ENCODE results near the gene KLRF1. TPM values are rescaled to one million over a fixed set of nuclear protein-coding genes. Genes with fewer than 3 reads are reported as not detected.

The KLRF1 gene, protein sequence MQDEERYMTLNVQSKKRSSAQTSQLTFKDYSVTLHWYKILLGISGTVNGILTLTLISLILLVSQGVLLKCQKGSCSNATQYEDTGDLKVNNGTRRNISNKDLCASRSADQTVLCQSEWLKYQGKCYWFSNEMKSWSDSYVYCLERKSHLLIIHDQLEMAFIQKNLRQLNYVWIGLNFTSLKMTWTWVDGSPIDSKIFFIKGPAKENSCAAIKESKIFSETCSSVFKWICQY
- total RNA-seq, result not detected in 2 replicates
- long read RNA-seq, result 0 reads

DNA sequence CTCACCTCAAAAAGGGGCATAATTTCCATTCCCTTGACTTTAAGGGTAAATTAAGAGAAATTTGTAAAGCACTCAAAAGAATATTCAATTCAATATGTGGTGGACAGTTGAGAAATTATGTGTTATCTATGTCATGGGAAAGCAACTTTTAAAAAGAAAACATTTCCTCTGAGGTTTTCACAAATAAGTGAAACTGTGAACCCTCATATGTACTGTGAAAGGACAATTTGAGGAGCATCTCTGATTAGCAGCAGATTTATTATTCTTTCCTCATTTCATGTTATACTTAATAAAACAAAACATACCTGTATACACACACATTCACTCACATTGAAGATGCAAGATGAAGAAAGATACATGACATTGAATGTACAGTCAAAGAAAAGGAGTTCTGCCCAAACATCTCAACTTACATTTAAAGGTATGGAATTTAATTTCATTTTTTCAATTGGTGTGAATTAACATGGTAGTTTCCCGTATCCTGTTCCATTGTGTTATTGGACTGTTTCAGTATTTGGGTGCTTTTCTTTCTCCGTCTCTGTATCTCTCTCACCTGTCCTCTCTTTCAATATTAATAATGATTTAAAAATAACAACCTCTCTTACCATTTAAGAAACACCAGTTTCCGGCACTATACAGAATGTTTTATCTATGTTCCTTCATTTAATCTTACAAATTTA lies at the start of gene KLRF1:
Gene KLRF1 (plus strand): TSS at position 273 of the 680 bp plus-strand sequence. CDS start 64 bp downstream, at position 337.
- TF ChIP-seq, protein P1, sequence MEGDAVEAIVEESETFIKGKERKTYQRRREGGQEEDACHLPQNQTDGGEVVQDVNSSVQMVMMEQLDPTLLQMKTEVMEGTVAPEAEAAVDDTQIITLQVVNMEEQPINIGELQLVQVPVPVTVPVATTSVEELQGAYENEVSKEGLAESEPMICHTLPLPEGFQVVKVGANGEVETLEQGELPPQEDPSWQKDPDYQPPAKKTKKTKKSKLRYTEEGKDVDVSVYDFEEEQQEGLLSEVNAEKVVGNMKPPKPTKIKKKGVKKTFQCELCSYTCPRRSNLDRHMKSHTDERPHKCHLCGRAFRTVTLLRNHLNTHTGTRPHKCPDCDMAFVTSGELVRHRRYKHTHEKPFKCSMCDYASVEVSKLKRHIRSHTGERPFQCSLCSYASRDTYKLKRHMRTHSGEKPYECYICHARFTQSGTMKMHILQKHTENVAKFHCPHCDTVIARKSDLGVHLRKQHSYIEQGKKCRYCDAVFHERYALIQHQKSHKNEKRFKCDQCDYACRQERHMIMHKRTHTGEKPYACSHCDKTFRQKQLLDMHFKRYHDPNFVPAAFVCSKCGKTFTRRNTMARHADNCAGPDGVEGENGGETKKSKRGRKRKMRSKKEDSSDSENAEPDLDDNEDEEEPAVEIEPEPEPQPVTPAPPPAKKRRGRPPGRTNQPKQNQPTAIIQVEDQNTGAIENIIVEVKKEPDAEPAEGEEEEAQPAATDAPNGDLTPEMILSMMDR (IDR thresholded peaks at IDR 0.05; ENCODE audit: unreplicated experiment), result no peak
- H3K4me3 Mint-ChIP-seq (ENCODE audit: low read depth), result no peak within 1 kb of the TSS
- DNase-seq (ENCODE audit: low spot score, unreplicated experiment), result no peak
- H3K9me3 Mint-ChIP-seq (ENCODE audit: low read depth), result no peaks in the 10 kb centered on the region
- no peaks in the 10 kb centered on the region for H3K4me1 Mint-ChIP-seq (ENCODE audit: low read depth)
- no peaks in the 10 kb centered on the region for H3K27me3 Mint-ChIP-seq
- H3K27ac Mint-ChIP-seq, result no peak within 1 kb of the TSS
- no peaks in the 10 kb centered on the region for H3K36me3 Mint-ChIP-seq (ENCODE audit: insufficient read depth)

DNA sequence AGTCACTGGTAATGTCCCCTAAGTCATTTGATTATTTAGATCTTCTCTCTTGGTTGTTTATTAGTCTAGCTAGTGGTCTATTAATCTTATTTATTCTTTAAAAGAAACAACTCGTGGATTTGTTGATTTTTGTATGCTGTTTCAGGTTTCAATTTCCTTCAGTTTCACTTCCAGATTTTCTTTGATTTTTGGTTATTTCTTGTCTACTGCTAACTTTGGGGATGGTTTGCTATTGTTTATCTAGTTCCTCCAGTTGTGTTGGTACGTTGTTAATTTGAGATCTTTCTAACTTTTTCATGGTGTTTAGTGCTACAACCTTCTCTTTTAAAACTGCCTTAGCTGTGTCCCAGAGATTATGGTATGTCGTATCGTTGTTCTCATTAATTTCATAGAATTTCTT lies 48.1 kb upstream of the KLRF1 start:
- peaks cover 1% of the 10 kb centered on the region for H3K4me1 Mint-ChIP-seq (ENCODE audit: low read depth)
- H3K36me3 Mint-ChIP-seq (ENCODE audit: insufficient read depth), result no peaks in the 10 kb centered on the region
- peaks cover 14% of the 10 kb centered on the region for H3K9me3 Mint-ChIP-seq (ENCODE audit: low read depth)
- TF ChIP-seq, protein P1 (IDR thresholded peaks at IDR 0.05; ENCODE audit: unreplicated experiment), result no peak
- no peak overlapping the region for H3K27ac Mint-ChIP-seq
- H3K4me3 Mint-ChIP-seq (ENCODE audit: low read depth), result no peak overlapping the region
- no peak for DNase-seq (ENCODE audit: low spot score, unreplicated experiment)
- no peaks in the 10 kb centered on the region for H3K27me3 Mint-ChIP-seq

DNA sequence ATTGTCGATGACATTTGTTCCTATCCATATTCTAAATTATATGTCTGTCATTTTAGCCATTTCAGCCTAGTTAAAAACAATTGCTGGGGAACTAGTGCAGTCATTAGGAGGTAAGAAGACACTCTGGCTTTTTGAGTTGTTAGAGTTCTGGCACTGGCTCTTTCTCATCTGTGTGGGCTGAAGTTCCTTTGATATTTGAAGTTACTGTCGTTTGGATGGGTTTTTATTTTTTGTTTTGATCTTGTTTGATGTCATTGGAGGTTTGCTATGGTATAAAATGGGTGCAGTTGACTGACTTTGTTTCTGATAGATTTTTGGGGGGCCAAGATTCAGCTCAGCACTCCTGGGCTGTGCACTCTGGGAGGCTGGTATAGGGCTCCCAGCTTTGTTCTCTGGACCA lies 45.9 kb upstream of the KLRF1 start:
- Mint-ChIP-seq H3K4me1 (ENCODE audit: low read depth) (no peaks in the 10 kb centered on the region), H3K27me3 (no peaks in the 10 kb centered on the region), H3K36me3 (ENCODE audit: insufficient read depth) (no peaks in the 10 kb centered on the region), H3K27ac (no peak overlapping the region), H3K9me3 (ENCODE audit: low read depth) (peaks cover 11% of the 10 kb centered on the region), H3K4me3 (ENCODE audit: low read depth) (no peak overlapping the region)
- TF ChIP-seq, protein P1 (IDR thresholded peaks at IDR 0.05; ENCODE audit: unreplicated experiment), result no peak
- DNase-seq (ENCODE audit: low spot score, unreplicated experiment), result no peak

DNA sequence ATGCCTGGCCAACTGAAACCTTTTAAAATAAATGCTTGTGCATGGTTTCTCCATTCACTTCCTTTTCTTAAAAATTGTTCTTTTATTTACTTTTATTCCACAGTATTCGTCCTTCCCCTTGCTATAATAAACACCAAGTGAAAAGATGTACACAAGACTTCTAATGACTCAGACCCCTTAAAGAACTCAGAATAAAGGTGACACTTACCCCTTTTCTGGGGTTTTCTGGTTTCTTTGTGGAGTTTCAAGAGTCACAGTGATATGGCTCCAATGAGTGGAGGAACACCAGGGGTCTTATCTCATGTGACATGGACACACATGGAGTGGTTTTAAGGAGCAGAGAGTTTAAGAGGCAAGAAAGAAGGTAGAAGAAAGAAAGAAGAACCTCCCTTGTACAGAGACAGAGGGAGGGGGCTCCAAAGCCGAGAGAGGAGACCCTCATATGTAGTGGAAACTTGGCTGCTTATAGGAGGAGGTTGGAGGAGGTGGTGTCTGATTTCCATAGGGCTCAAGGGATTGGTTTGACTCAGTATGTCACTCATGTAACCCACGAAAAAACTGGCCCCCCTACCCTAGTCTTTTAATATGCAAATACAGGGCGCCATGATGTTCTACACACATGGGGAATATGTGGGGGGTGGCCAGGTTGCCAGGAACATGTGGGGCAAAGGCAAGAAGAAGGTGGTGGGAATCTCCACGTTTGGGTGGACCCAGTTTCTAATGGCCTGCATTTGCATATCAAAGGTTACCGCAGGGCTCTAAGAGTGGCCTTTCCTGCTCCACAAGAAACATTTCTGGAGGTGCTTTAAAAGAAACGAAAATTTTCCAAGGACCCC lies 44.5 kb upstream of the KLRF1 start:
- H3K4me1 Mint-ChIP-seq (ENCODE audit: low read depth), result no peaks in the 10 kb centered on the region
- no peak overlapping the region for H3K4me3 Mint-ChIP-seq (ENCODE audit: low read depth)
- H3K36me3 Mint-ChIP-seq (ENCODE audit: insufficient read depth), result no peaks in the 10 kb centered on the region
- TF ChIP-seq, protein P1 (IDR thresholded peaks at IDR 0.05; ENCODE audit: unreplicated experiment), result no peak
- no peak overlapping the region for H3K27ac Mint-ChIP-seq
- no peak for DNase-seq (ENCODE audit: low spot score, unreplicated experiment)
- no peaks in the 10 kb centered on the region for H3K27me3 Mint-ChIP-seq
- H3K9me3 Mint-ChIP-seq (ENCODE audit: low read depth), result peaks cover 11% of the 10 kb centered on the region

DNA sequence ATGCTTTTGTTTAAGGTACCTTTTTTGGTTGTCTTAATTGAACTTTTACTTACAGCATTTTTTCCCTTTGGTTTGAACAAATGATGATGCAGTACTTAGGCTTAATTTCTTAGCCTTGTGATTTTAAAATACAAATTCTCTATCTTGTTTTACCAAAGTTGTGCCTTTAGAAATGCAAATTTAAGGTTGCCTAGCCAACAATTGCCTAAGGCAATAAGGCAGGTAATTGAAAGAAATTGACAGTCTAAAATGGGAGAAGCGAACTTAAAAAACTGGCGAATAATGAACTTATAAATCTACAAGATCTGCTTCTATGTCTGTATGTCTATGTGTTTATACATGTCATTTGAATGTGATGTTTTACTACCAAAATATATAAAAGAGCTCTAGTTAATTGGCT lies 43.0 kb upstream of the KLRF1 start:
- Mint-ChIP-seq H3K27ac (no peak overlapping the region), H3K36me3 (ENCODE audit: insufficient read depth) (no peaks in the 10 kb centered on the region), H3K27me3 (no peaks in the 10 kb centered on the region), H3K9me3 (ENCODE audit: low read depth) (peaks cover 8% of the 10 kb centered on the region), H3K4me1 (ENCODE audit: low read depth) (no peaks in the 10 kb centered on the region), H3K4me3 (ENCODE audit: low read depth) (no peak overlapping the region)
- DNase-seq (ENCODE audit: low spot score, unreplicated experiment), result no peak
- TF ChIP-seq, protein P1 (IDR thresholded peaks at IDR 0.05; ENCODE audit: unreplicated experiment), result no peak
